Smooth muscle cell (in vitro differentiated cells): ENCODE data around the gene CTNNA1. TPM values are rescaled to one million over a fixed set of nuclear protein-coding genes. Genes with fewer than 3 reads are reported as not detected.

Experiments used
- DNase-seq: peaks from one replicate; lab custom pipeline; 2025; ENCODE audit not compliant: unreplicated experiment; lab: John Stamatoyannopoulos, UW
- H2AFZ ChIP-seq: fragments of 200-600 bp; sonication (generic); 2 replicates; pipeline ENCODE4 v1.6.0; 2016; ENCODE audit warnings: antibody characterized with exemption, low read depth, mild to moderate bottlenecking
- H3F3A ChIP-seq: fragments of 200-600 bp; sonication (generic); 2 replicates; pipeline ENCODE4 v1.6.0; 2017; ENCODE audit warnings: antibody characterized with exemption, low read depth
- H3K27ac ChIP-seq: fragments of 200-600 bp; sonication (generic); 2 replicates; pipeline ENCODE4 v1.5.1; 2016; ENCODE audit warnings: low read depth, mild to moderate bottlenecking
- H3K27me3 ChIP-seq: fragments of 200-600 bp; sonication (generic); 2 replicates; pipeline ENCODE4 v1.6.1; 2016; ENCODE audit warnings: low read depth, mild to moderate bottlenecking
- H3K36me3 ChIP-seq: fragments of 200-600 bp; sonication (generic); 2 replicates; pipeline ENCODE4 v1.5.1; 2016; ENCODE audit warnings: low read depth
- H3K4me1 ChIP-seq: fragments of 200-600 bp; sonication (generic); 2 replicates; pipeline ENCODE4 v1.5.1; 2016; ENCODE audit warnings: low read depth
- H3K4me2 ChIP-seq: fragments of 200-600 bp; sonication (generic); 2 replicates; pipeline ENCODE4 v1.6.0; 2016; ENCODE audit warnings: mild to moderate bottlenecking
- H3K4me3 ChIP-seq: fragments of 200-600 bp; sonication (generic); 2 replicates; pipeline ENCODE4 v1.5.1; 2016; ENCODE audit warnings: mild to moderate bottlenecking
- H3K79me2 ChIP-seq: fragments of 200-600 bp; sonication (generic); 2 replicates; pipeline ENCODE4 v1.6.0; 2016; ENCODE audit warnings: low read depth, mild to moderate bottlenecking
- H3K9ac ChIP-seq: fragments of 200-600 bp; sonication (generic); 2 replicates; pipeline ENCODE4 v1.6.0; 2016; ENCODE audit warnings: low read depth
- H3K9me3 ChIP-seq: fragments of 200-600 bp; sonication (generic); replicated peaks from 2 replicates; pipeline ENCODE4 v1.5.1; 2016; ENCODE audit warnings: low read depth
- H4K20me1 ChIP-seq: fragments of 200-600 bp; sonication (generic); 2 replicates; pipeline ENCODE4 v1.6.0; 2016; ENCODE audit warnings: low read depth
- WGBS: methylation state at CpG from one replicate; pipeline ENCODE4 v1.1.7; 2016; ENCODE audit warnings: low lambda C conversion rate; 5-methylcytosine and 5-hydroxymethylcytosine counted together
- polyA plus RNA-seq: library from polyadenylated mRNA; unstranded; fragments of >200 nt; fragmentation: Nextera tagmentation; extraction: Ambion mirVana; gene quantifications from 2 replicates; pipeline ENCODE4 v1.2.1, GENCODE V29; 2016
- total RNA-seq: library from RNA; depleted of rRNA; stranded (reverse); fragments of >200 nt; gene quantifications from 2 replicates; pipeline ENCODE4 v1.2.3, GENCODE V29; 2014
- TF ChIP-seq, protein P1 (sequence below): fragments of 200-600 bp; sonication (generic); IDR thresholded peaks from 2 replicates; pipeline ENCODE4 v1.5.1; 2017; ENCODE audit warnings: borderline replicate concordance, mild to moderate bottlenecking, antibody characterized with exemption; ENCODE audit not compliant: insufficient read depth, poor library complexity, severe bottlenecking

CTNNA1 gene
- total and polyA plus RNA-seq, 2 experiments from 2014 or later, result 149 to 251 TPM

GRCh38 chr5:138983984-138984383, 230.8 kb downstream of the CTNNA1 start:
- Histone ChIP-seq H3K36me3 (no peaks in the 10 kb centered on the region), H3K79me2 (no peaks in the 10 kb centered on the region), H2AFZ (no peak overlapping the region), H3K4me2 (no peak overlapping the region), H3K4me1 (peaks cover 4% of the 10 kb centered on the region), H3K9me3 (no peaks in the 10 kb centered on the region), H3K9ac (no peak overlapping the region), H4K20me1 (no peaks in the 10 kb centered on the region), H3K27ac (no peak overlapping the region), H3K27me3 (no peaks in the 10 kb centered on the region), H3F3A (peaks cover 4% of the 10 kb centered on the region), H3K4me3 (no peak overlapping the region)
- 66% methylated on average over 2 of the region's 2 CpGs for WGBS
- TF ChIP-seq, protein P1, sequence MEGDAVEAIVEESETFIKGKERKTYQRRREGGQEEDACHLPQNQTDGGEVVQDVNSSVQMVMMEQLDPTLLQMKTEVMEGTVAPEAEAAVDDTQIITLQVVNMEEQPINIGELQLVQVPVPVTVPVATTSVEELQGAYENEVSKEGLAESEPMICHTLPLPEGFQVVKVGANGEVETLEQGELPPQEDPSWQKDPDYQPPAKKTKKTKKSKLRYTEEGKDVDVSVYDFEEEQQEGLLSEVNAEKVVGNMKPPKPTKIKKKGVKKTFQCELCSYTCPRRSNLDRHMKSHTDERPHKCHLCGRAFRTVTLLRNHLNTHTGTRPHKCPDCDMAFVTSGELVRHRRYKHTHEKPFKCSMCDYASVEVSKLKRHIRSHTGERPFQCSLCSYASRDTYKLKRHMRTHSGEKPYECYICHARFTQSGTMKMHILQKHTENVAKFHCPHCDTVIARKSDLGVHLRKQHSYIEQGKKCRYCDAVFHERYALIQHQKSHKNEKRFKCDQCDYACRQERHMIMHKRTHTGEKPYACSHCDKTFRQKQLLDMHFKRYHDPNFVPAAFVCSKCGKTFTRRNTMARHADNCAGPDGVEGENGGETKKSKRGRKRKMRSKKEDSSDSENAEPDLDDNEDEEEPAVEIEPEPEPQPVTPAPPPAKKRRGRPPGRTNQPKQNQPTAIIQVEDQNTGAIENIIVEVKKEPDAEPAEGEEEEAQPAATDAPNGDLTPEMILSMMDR, result no peak
- DNase-seq, result no peak

Other genes with a start within 250 kb of the CTNNA1 start
- 98.0 and 100 TPM in 2 replicates for gene ETF1, start 210.2 kb upstream of the CTNNA1 start, total RNA-seq
- gene ETF1, start 210.2 kb upstream of the CTNNA1 start, polyA plus RNA-seq, result 44.0 and 48.7 TPM in 2 replicates
- gene HSPA9, start 178.0 kb upstream of the CTNNA1 start, total RNA-seq, result 263 and 317 TPM in 2 replicates
- gene HSPA9, start 178.0 kb upstream of the CTNNA1 start, polyA plus RNA-seq, result 136 and 157 TPM in 2 replicates
- gene LRRTM2, start 121.9 kb downstream of the CTNNA1 start, total RNA-seq, result 0.22 and 0.81 TPM in 2 replicates
- gene LRRTM2, start 121.9 kb downstream of the CTNNA1 start, polyA plus RNA-seq, result 0.76 and 0.95 TPM in 2 replicates